GM21737 (cell line): ENCODE measurements around the gene GIGYF2.
"Not testable (repeated sequence)": the region's sequence is repeated elsewhere in the genome, so short reads cannot be mapped to it uniquely, and the experiment has no call there.

Source experiments
- ATAC-seq: cut with Tn5 transposase; IDR thresholded peaks from one replicate; pipeline ENCODE4 v1.9.1; 2021; ENCODE audit warnings: mild to moderate bottlenecking, moderate library complexity; ENCODE audit not compliant: unreplicated experiment

The GIGYF2 gene

GRCh38 chr2:232889876-232890401, 192.8 kb downstream of the GIGYF2 start:
- ATAC-seq: no peak

- ATAC-seq: no peak
Measured at GRCh38 chr2:232890536-232890895, 193.4 kb downstream of the GIGYF2 start.

- no peak for ATAC-seq
Measured at GRCh38 chr2:232890896-232891601, 193.9 kb downstream of the GIGYF2 start.

GRCh38 chr2:232891621-232892071, 194.5 kb downstream of the GIGYF2 start:
- ATAC-seq: no peak

- ATAC-seq: no peak
Measured at GRCh38 chr2:232892221-232892620, 195.1 kb downstream of the GIGYF2 start.

- no peak for ATAC-seq
Measured at GRCh38 chr2:232892843-232893242, 195.7 kb downstream of the GIGYF2 start.

- no peak for ATAC-seq
Measured at GRCh38 chr2:232893834-232894233, 196.7 kb downstream of the GIGYF2 start.

GRCh38 chr2:232894251-232894650, 197.1 kb downstream of the GIGYF2 start:
- no peak for ATAC-seq

GRCh38 chr2:232894746-232895145, 197.6 kb downstream of the GIGYF2 start:
- no peak for ATAC-seq

- no peak for ATAC-seq
Measured at GRCh38 chr2:232896111-232896510, 199.0 kb downstream of the GIGYF2 start.

GRCh38 chr2:232896720-232897597, 199.8 kb downstream of the GIGYF2 start:
- ATAC-seq: no peak

GRCh38 chr2:232897598-232898408, 200.7 kb downstream of the GIGYF2 start:
- no peak for ATAC-seq

GRCh38 chr2:232898592-232899543, 201.7 kb downstream of the GIGYF2 start:
- no peak for ATAC-seq

- ATAC-seq: no peak
Measured at GRCh38 chr2:232900811-232901735, 203.9 kb downstream of the GIGYF2 start.

GRCh38 chr2:232901736-232902578, 204.8 kb downstream of the GIGYF2 start:
- ATAC-seq: no peak

- no peak for ATAC-seq
Measured at GRCh38 chr2:232903989-232904388, 206.9 kb downstream of the GIGYF2 start.

GRCh38 chr2:232906867-232907717, 210.0 kb downstream of the GIGYF2 start:
- not testable (repeated sequence) for ATAC-seq
